Fibroblast of the aortic adventitia (primary cell): ENCODE data around the gene AATK. TPM values are rescaled to one million over a fixed set of nuclear protein-coding genes. Genes with fewer than 3 reads are reported as not detected.

Source experiments
- DNase-seq: peaks from one replicate; pipeline ENCODE4 v3.0.0-alpha.2; 2010; ENCODE audit warnings: low read depth
- H3K4me3 ChIP-seq: 2 replicates; pipeline ENCODE4 v1.5.1; 2011; ENCODE audit warnings: low read depth, mild to moderate bottlenecking, control low read depth, low read length, moderate library complexity
- CTCF ChIP-seq: IDR thresholded peaks from 2 replicates; pipeline ENCODE4 v1.5.1; 2011; ENCODE audit warnings: mild to moderate bottlenecking, low read length, control low read depth, inconsistent platforms; ENCODE audit not compliant: insufficient read depth
- total RNA-seq: library from RNA; depleted of rRNA; stranded (reverse); fragments of >200 nt; gene quantifications from 2 replicates; pipeline ENCODE4 v1.2.3, GENCODE V29; 2012; ENCODE audit warnings: low replicate concordance

AATK gene
- total RNA-seq, 1 donor, result 0.18 TPM

GRCh38 chr17:81110488-81111040 lies 55.5 kb downstream of the AATK start:
- DNase-seq, result no peak
- no peak for TF ChIP-seq CTCF
- no peak overlapping the region for H3K4me3 ChIP-seq

- TF ChIP-seq CTCF, result no peak
- H3K4me3 ChIP-seq, result no peak overlapping the region
- no peak for DNase-seq
Observed at GRCh38 chr17:81109957-81110356, 56.1 kb downstream of the AATK start.

- no peak for TF ChIP-seq CTCF
- no peak overlapping the region for H3K4me3 ChIP-seq
- DNase-seq, result no peak
Observed at GRCh38 chr17:81108220-81108619, 57.8 kb downstream of the AATK start.

GRCh38 chr17:81106716-81107115 lies 59.3 kb downstream of the AATK start:
- H3K4me3 ChIP-seq, result no peak overlapping the region
- DNase-seq, result no peak
- TF ChIP-seq CTCF, result no peak

GRCh38 chr17:81103379-81103778 lies 62.6 kb downstream of the AATK start:
- no peak for DNase-seq
- TF ChIP-seq CTCF, result no peak
- no peak overlapping the region for H3K4me3 ChIP-seq

- no peak overlapping the region for H3K4me3 ChIP-seq
- no peak for DNase-seq
- no peak for TF ChIP-seq CTCF
Observed at GRCh38 chr17:81102869-81103268, 63.2 kb downstream of the AATK start.

GRCh38 chr17:81102352-81102751 lies 63.7 kb downstream of the AATK start:
- H3K4me3 ChIP-seq, result no peak overlapping the region
- TF ChIP-seq CTCF, result no peak
- DNase-seq, result no peak
